K562 (cell line): ENCODE measurements around the gene PRKACG. TPM values are rescaled to one million over a fixed set of nuclear protein-coding genes. Genes with fewer than 3 reads are reported as not detected.

Experiments used
- BCOR ChIP-seq: fragments of 450-650 bp; IDR thresholded peaks from 2 replicates; pipeline ENCODE4 v1.6.1; 2016
- BRCA1 ChIP-seq, 2 experiments: fragments of 450-650 bp in 1 of 2; sonication (generic) in 1 of 2; formaldehyde crosslinking in 1 of 2; IDR thresholded peaks; 2 replicates each; pipeline versions ENCODE4 v1.5.0 to v1.6.1; 2017 to 2020; ENCODE audit warnings: mild to moderate bottlenecking in 1 of 2, missing genetic modification reagents in 1 of 2
- CBFB ChIP-seq: sonication (generic); formaldehyde crosslinking; IDR thresholded peaks from 2 replicates; pipeline ENCODE4 v1.4.0; 2020; ENCODE audit warnings: mild to moderate bottlenecking, missing genetic modification reagents
- CCNT2 ChIP-seq: IDR thresholded peaks from 2 replicates; pipeline ENCODE4 v1.6.1; 2011; ENCODE audit warnings: borderline replicate concordance, low read depth, mild to moderate bottlenecking, moderate library complexity, mixed read lengths, low read length; ENCODE audit not compliant: insufficient read length; ENCODE audit errors: extremely low read depth
- CTBP1 ChIP-seq: fragments of 450-650 bp; IDR thresholded peaks from 2 replicates; pipeline ENCODE4 v1.6.1; 2016; ENCODE audit warnings: borderline replicate concordance
- EGR1 ChIP-seq: fragments of 450-650 bp; conservative IDR thresholded peaks from 2 replicates; pipeline ENCODE4 v1.6.1; 2017; ENCODE audit warnings: mild to moderate bottlenecking
- EHMT2 ChIP-seq: fragments of 450-650 bp; IDR thresholded peaks from 2 replicates; pipeline ENCODE4 v1.6.1; 2018; ENCODE audit warnings: antibody characterized with exemption
- EP300 ChIP-seq: IDR thresholded peaks from 2 replicates; pipeline ENCODE4 v1.6.1; 2012; ENCODE audit warnings: low read length, improper control_type of control experiment
- EP400 ChIP-seq: fragments of 450-650 bp; IDR thresholded peaks from 2 replicates; pipeline ENCODE4 v1.6.1; 2017; ENCODE audit warnings: antibody characterized with exemption, mild to moderate bottlenecking, moderate library complexity
- EZH2 ChIP-seq: IDR thresholded peaks from 2 replicates; pipeline ENCODE4 v1.6.1; 2012; ENCODE audit warnings: low read depth, mild to moderate bottlenecking, inconsistent platforms, low read length, borderline replicate concordance
- HLTF ChIP-seq: fragments of 450-650 bp; IDR thresholded peaks from 2 replicates; pipeline ENCODE4 v1.6.1; 2016
- NCOA1 ChIP-seq: fragments of 450-650 bp; IDR thresholded peaks from 2 replicates; pipeline ENCODE4 v1.6.1; 2016; ENCODE audit warnings: low read depth
- POLR2AphosphoS5 ChIP-seq: IDR thresholded peaks from 2 replicates; pipeline ENCODE4 v1.6.1; 2011; ENCODE audit warnings: mild to moderate bottlenecking, low read depth, low read length, moderate library complexity; ENCODE audit not compliant: control insufficient read depth, insufficient read depth
- RAD51 ChIP-seq: fragments of 450-650 bp; IDR thresholded peaks from 2 replicates; pipeline ENCODE4 v1.7.1; 2016; ENCODE audit warnings: low read depth, mild to moderate bottlenecking, borderline replicate concordance
- RBM39 ChIP-seq: fragments of 200-400 bp; formaldehyde crosslinking; optimal IDR thresholded peaks from 2 replicates; pipeline ENCODE3; 2018; ENCODE audit warnings: low read depth, low read length
- SPI1 ChIP-seq: IDR thresholded peaks from 2 replicates; pipeline ENCODE4 v1.6.1; 2011; ENCODE audit warnings: low read depth, low read length, control low read depth, borderline replicate concordance
- TBL1XR1 ChIP-seq, 2 experiments: IDR thresholded peaks; 2 replicates each; pipeline ENCODE4 v1.6.1; 2012; ENCODE audit warnings: improper control_type of control experiment in 2 of 2, low read length in 2 of 2, mild to moderate bottlenecking in 1 of 2
- TCF3 ChIP-seq: sonication (generic); formaldehyde crosslinking; IDR thresholded peaks from 2 replicates; pipeline ENCODE4 v1.4.0; 2020; ENCODE audit warnings: mild to moderate bottlenecking, missing genetic modification reagents
- TGIF2 ChIP-seq: sonication (generic); formaldehyde crosslinking; IDR thresholded peaks from 2 replicates; pipeline ENCODE4 v1.8.1; 2022; ENCODE audit warnings: mild to moderate bottlenecking, missing genetic modification reagents, moderate library complexity
- XRCC3 ChIP-seq: fragments of 450-650 bp; IDR thresholded peaks from 2 replicates; pipeline ENCODE4 v1.6.1; 2017; ENCODE audit warnings: mild to moderate bottlenecking, moderate library complexity
- YBX1 ChIP-seq: fragments of 450-650 bp; IDR thresholded peaks from 2 replicates; pipeline ENCODE4 v1.7.1; 2016; ENCODE audit warnings: mild to moderate bottlenecking
- ZNF311 ChIP-seq: fragments of 250-450 bp; sonication (Bioruptor Pico); IDR thresholded peaks from 2 replicates; pipeline ENCODE4 v1.4.0; 2020; ENCODE audit warnings: mild to moderate bottlenecking, moderate library complexity
- ZNF57 ChIP-seq: fragments of 450-650 bp; formaldehyde crosslinking; IDR thresholded peaks from 2 replicates; pipeline ENCODE4 v1.4.0; 2020; ENCODE audit warnings: mild to moderate bottlenecking, moderate library complexity
- ZNF766 ChIP-seq: fragments of 200-800 bp; sonication (Bioruptor generic); conservative IDR thresholded peaks from 2 replicates; pipeline ENCODE4 v1.6.1; 2016; ENCODE audit warnings: missing genetic modification characterization, missing compliant biosample characterization
- polyA plus RNA-seq, 8 experiments: library from polyadenylated mRNA; depleted of rRNA in 4 of 8; stranded (reverse) in 5 of 8; unstranded in 3 of 8; fragments of >200 nt; fragmentation: Nextera tagmentation in 2 of 8; fragmentation: Illumina TruSeq in 1 of 8; extraction: Ambion mirVana in 2 of 8; extraction: Trizol in 1 of 8; gene quantifications; 2 replicates each; pipeline versions ENCODE4 v1.2.1 to v1.2.3, GENCODE V29; 2011 to 2014; ENCODE audit warnings: inconsistent platforms in 1 of 8, missing spikeins in 1 of 8
- total RNA-seq, 7 experiments: library from RNA; depleted of rRNA in 6 of 7; stranded (reverse); fragments of >200 nt in 6 of 7; fragmentation: Illumina TruSeq in 2 of 7; extraction: Trizol in 2 of 7; gene quantifications; 2 replicates each; pipeline versions ENCODE4 v1.2.1 to v1.2.3, GENCODE V29; 2011 to 2021; ENCODE audit warnings: low replicate concordance in 1 of 7
- TF ChIP-seq, protein P1 (sequence below): fragments of 450-650 bp; formaldehyde crosslinking; IDR thresholded peaks from 2 replicates; pipeline ENCODE4 v1.4.0; 2020; ENCODE audit warnings: mild to moderate bottlenecking
- TF ChIP-seq, protein P2 (sequence below), 2 experiments: fragments of 250-450 bp in 1 of 2; fragments of 450-650 bp in 1 of 2; sonication (Bioruptor Pico) in 1 of 2; IDR thresholded peaks; 2 replicates each; pipeline versions ENCODE4 v1.6.1 to v1.8.0; 2016 to 2021; ENCODE audit warnings: mild to moderate bottlenecking in 2 of 2, moderate library complexity in 2 of 2, missing compliant biosample characterization in 1 of 2, missing genetic modification characterization in 1 of 2
- TF ChIP-seq, protein P3 (sequence below): sonication (generic); formaldehyde crosslinking; IDR thresholded peaks from 2 replicates; pipeline ENCODE4 v1.8.0; 2022; ENCODE audit warnings: mild to moderate bottlenecking, missing genetic modification reagents, borderline replicate concordance
- TF ChIP-seq, protein P4 (sequence below): fragments of 250-450 bp; sonication (Bioruptor Pico); IDR thresholded peaks from 2 replicates; pipeline ENCODE4 v1.5.0; 2021

Gene PRKACG
- total and polyA plus RNA-seq, 9 of the 15 experiments (the other 6 are each of a cell fraction or from before 2014, with no cell fraction given): not detected

DNA sequence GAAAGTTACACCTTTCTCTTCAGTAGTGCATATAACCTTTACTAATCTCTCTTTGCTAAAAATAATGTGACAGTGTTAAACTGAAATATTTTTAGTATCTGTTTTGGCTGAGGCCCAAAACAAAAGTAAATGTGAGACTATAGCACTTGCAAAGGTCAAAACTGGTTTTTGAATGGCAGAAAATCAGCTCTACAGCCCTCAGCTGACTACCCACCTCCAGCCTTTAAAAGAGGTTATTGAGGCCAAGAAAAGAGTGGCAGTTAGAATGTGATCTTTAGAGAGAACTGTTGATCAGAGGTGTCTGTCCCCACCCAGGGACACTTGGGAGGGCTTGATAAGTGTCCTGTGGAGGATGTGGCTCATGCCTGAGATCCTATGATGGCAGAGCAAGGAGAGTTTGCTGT is 30.9 kb downstream of the PRKACG start (continued):
- TF ChIP-seq, protein P1, sequence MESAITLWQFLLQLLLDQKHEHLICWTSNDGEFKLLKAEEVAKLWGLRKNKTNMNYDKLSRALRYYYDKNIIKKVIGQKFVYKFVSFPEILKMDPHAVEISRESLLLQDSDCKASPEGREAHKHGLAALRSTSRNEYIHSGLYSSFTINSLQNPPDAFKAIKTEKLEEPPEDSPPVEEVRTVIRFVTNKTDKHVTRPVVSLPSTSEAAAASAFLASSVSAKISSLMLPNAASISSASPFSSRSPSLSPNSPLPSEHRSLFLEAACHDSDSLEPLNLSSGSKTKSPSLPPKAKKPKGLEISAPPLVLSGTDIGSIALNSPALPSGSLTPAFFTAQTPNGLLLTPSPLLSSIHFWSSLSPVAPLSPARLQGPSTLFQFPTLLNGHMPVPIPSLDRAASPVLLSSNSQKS (CRISPR knock-in tag): no peak
- peak; percentile 81 for TF ChIP-seq TCF3 (CRISPR knock-in tag)
- no peak for TF ChIP-seq SPI1
- TF ChIP-seq ZNF311: no peak
- TF ChIP-seq EP300: peak; percentile 83; the same call in 1 of the 2 replicates
- TF ChIP-seq ZNF766 (CRISPR knock-in tag): no peak
- TF ChIP-seq EHMT2: 0 out of 2 replicates have a peak, but pooled peaks have one; percentile 22
- no peak for TF ChIP-seq HLTF
- no peak for TF ChIP-seq CBFB (CRISPR knock-in tag)
- TF ChIP-seq EZH2: no peak
- no peak for TF ChIP-seq BCOR
- no peak for TF ChIP-seq RBM39
- no peak for TF ChIP-seq BRCA1 (IDR thresholded peaks at IDR 0.05)
- TF ChIP-seq BRCA1 (CRISPR knock-in tag; IDR thresholded peaks at IDR 0.05): no peak
- TF ChIP-seq NCOA1: peak; percentile 37; the same call in 1 of the 2 replicates
- TF ChIP-seq, protein P2, sequence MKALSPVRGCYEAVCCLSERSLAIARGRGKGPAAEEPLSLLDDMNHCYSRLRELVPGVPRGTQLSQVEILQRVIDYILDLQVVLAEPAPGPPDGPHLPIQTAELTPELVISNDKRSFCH (CRISPR knock-in tag; IDR thresholded peaks at IDR 0.05): no peak
- TF ChIP-seq, protein P2 (tag; IDR thresholded peaks at IDR 0.05): peak; percentile 83; the same call in 1 of the 2 replicates
- TF ChIP-seq XRCC3: no peak
- TF ChIP-seq TGIF2 (CRISPR knock-in tag): no peak
- no peak for TF ChIP-seq TBL1XR1 (IDR thresholded peaks at IDR 0.05; ENCODE audit: low read length in 2 of 2)
- TF ChIP-seq ZNF57 (CRISPR knock-in tag): no peak
- no peak for TF ChIP-seq RAD51
- no peak for TF ChIP-seq CTBP1
- TF ChIP-seq, protein P3, sequence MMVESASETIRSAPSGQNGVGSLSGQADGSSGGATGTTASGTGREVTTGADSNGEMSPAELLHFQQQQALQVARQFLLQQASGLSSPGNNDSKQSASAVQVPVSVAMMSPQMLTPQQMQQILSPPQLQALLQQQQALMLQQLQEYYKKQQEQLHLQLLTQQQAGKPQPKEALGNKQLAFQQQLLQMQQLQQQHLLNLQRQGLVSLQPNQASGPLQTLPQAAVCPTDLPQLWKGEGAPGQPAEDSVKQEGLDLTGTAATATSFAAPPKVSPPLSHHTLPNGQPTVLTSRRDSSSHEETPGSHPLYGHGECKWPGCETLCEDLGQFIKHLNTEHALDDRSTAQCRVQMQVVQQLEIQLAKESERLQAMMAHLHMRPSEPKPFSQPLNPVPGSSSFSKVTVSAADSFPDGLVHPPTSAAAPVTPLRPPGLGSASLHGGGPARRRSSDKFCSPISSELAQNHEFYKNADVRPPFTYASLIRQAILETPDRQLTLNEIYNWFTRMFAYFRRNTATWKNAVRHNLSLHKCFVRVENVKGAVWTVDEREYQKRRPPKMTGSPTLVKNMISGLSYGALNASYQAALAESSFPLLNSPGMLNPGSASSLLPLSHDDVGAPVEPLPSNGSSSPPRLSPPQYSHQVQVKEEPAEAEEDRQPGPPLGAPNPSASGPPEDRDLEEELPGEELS (CRISPR knock-in tag): no peak
- no peak for TF ChIP-seq EP400
- 0 out of 2 replicates have a peak, but pooled peaks have one; percentile 29 for TF ChIP-seq POLR2AphosphoS5
- TF ChIP-seq EGR1: no peak
- TF ChIP-seq CCNT2: no peak
- TF ChIP-seq, protein P4, sequence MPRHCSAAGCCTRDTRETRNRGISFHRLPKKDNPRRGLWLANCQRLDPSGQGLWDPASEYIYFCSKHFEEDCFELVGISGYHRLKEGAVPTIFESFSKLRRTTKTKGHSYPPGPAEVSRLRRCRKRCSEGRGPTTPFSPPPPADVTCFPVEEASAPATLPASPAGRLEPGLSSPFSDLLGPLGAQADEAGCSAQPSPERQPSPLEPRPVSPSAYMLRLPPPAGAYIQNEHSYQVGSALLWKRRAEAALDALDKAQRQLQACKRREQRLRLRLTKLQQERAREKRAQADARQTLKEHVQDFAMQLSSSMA (CRISPR knock-in tag): no peak
- TF ChIP-seq YBX1: no peak
